GM23338 (cell line): Measurements from ENCODE around the gene ENTPD5. TPM values are rescaled to one million over a fixed set of nuclear protein-coding genes. Genes with fewer than 3 reads are reported as not detected.

Experiments used
- ATAC-seq: fragments of 200-7000 bp; cut with Tn5 transposase; 3 replicates; pipeline ENCODE4 v1.9.1; 2020
- DNase-seq: peaks from one replicate; pipeline ENCODE4 v3.0.0-alpha.2; 2015; ENCODE audit warnings: low spot score
- H2AFZ ChIP-seq: fragments of 200-600 bp; sonication (generic); 2 replicates; pipeline ENCODE4 v1.8.0; 2016; ENCODE audit warnings: antibody characterized with exemption, mild to moderate bottlenecking, moderate library complexity
- H3F3A ChIP-seq: fragments of 200-600 bp; sonication (generic); replicated peaks from 2 replicates; pipeline ENCODE4 v1.8.0; 2017; ENCODE audit warnings: antibody characterized with exemption, mixed run types, low read depth
- H3K27ac ChIP-seq: fragments of 200-600 bp; sonication (generic); 2 replicates; pipeline ENCODE4 v1.6.1; 2016; ENCODE audit warnings: low read depth
- H3K27me3 ChIP-seq: fragments of 200-600 bp; sonication (generic); 2 replicates; pipeline ENCODE4 v1.8.0; 2016; ENCODE audit warnings: mild to moderate bottlenecking, mixed run types, moderate library complexity; ENCODE audit not compliant: insufficient read depth
- H3K36me3 ChIP-seq: fragments of 200-600 bp; sonication (generic); 2 replicates; pipeline ENCODE4 v1.8.0; 2016; ENCODE audit warnings: mild to moderate bottlenecking; ENCODE audit not compliant: insufficient read depth
- H3K4me1 ChIP-seq: fragments of 200-600 bp; sonication (generic); 2 replicates; pipeline ENCODE4 v1.8.0; 2016; ENCODE audit warnings: mild to moderate bottlenecking, moderate library complexity; ENCODE audit not compliant: insufficient read depth
- H3K4me2 ChIP-seq: fragments of 200-600 bp; sonication (generic); 2 replicates; pipeline ENCODE4 v1.7.1; 2017; ENCODE audit warnings: mixed run types
- H3K4me3 ChIP-seq: fragments of 200-600 bp; sonication (generic); 2 replicates; pipeline ENCODE4 v1.6.1; 2016; ENCODE audit warnings: mixed run types
- H3K79me2 ChIP-seq: fragments of 200-600 bp; sonication (generic); replicated peaks from 2 replicates; pipeline ENCODE4 v1.8.0; 2017; ENCODE audit warnings: mild to moderate bottlenecking; ENCODE audit not compliant: insufficient read depth
- H3K9me2 ChIP-seq: fragments of 200-600 bp; sonication (generic); 2 replicates; pipeline ENCODE4 v1.8.0; 2017; ENCODE audit not compliant: insufficient read depth
- H4K20me1 ChIP-seq: fragments of 200-600 bp; sonication (generic); replicated peaks from 2 replicates; pipeline ENCODE4 v1.8.0; 2017; ENCODE audit warnings: mild to moderate bottlenecking; ENCODE audit not compliant: insufficient read depth
- H3K27ac Mint-ChIP-seq: 2 replicates; pipeline ENCODE4 v1.8.0; 2020; ENCODE audit warnings: inconsistent platforms, mild to moderate bottlenecking, moderate library complexity, mixed read lengths
- H3K27me3 Mint-ChIP-seq: 3 replicates; pipeline ENCODE4 v1.8.0; 2022; ENCODE audit warnings: low read depth, mild to moderate bottlenecking, moderate library complexity, mixed read lengths, inconsistent platforms; ENCODE audit not compliant: insufficient read depth, poor library complexity
- H3K36me3 Mint-ChIP-seq: 3 replicates; pipeline ENCODE4 v1.8.0; 2021; ENCODE audit warnings: low read depth, mild to moderate bottlenecking, inconsistent platforms, moderate library complexity, mixed read lengths
- H3K4me1 Mint-ChIP-seq: 3 replicates; pipeline ENCODE4 v1.8.0; 2020; ENCODE audit warnings: mild to moderate bottlenecking, inconsistent platforms, mixed read lengths
- H3K4me3 Mint-ChIP-seq: 3 replicates; pipeline ENCODE4 v1.8.0; 2021; ENCODE audit warnings: moderate library complexity, mild to moderate bottlenecking, inconsistent platforms, mixed read lengths
- H3K9me3 Mint-ChIP-seq: 3 replicates; pipeline ENCODE4 v1.8.0; 2020; ENCODE audit warnings: moderate library complexity, mild to moderate bottlenecking, inconsistent platforms, mixed read lengths
- CREB1 ChIP-seq: fragments of 250-450 bp; sonication (Bioruptor Pico); IDR thresholded peaks from 2 replicates; pipeline ENCODE4 v1.5.0; 2020; ENCODE audit warnings: low read depth, mild to moderate bottlenecking, moderate library complexity
- CTCF ChIP-seq, 2 experiments: fragments of 200-600 bp in 1 of 2; sonication (generic) in 1 of 2; conservative IDR thresholded peaks; 2 replicates each; pipeline versions ENCODE4 v1.5.1 to v1.6.1; 2016 to 2017; ENCODE audit warnings: antibody characterized with exemption in 2 of 2, low read depth in 2 of 2, mild to moderate bottlenecking in 2 of 2, moderate library complexity in 1 of 2
- ETS1 ChIP-seq: IDR thresholded peaks from 2 replicates; pipeline ENCODE4 v1.6.1; 2016; ENCODE audit warnings: antibody characterized with exemption
- EZH2 ChIP-seq: fragments of 200-600 bp; sonication (generic); IDR thresholded peaks from one replicate; pipeline ENCODE4 v1.8.0; 2017; ENCODE audit warnings: antibody characterized with exemption, mild to moderate bottlenecking, low read depth; ENCODE audit not compliant: unreplicated experiment
- EZH2phosphoT487 ChIP-seq: fragments of 200-600 bp; sonication (generic); IDR thresholded peaks from one replicate; pipeline ENCODE4 v1.8.1; 2018; ENCODE audit warnings: antibody characterized with exemption; ENCODE audit not compliant: unreplicated experiment
- JUNB ChIP-seq: IDR thresholded peaks from one replicate; pipeline ENCODE4 v1.6.1; 2016; ENCODE audit warnings: antibody characterized with exemption; ENCODE audit not compliant: unreplicated experiment
- NANOG ChIP-seq: IDR thresholded peaks from 2 replicates; pipeline ENCODE4 v1.6.1; 2016; ENCODE audit warnings: antibody characterized with exemption, borderline replicate concordance
- POLR2AphosphoS5 ChIP-seq: IDR thresholded peaks from 2 replicates; pipeline ENCODE4 v1.6.1; 2016; ENCODE audit warnings: antibody characterized with exemption, low read depth
- REST ChIP-seq: IDR thresholded peaks from one replicate; pipeline ENCODE4 v1.6.1; 2018; ENCODE audit warnings: antibody characterized with exemption; ENCODE audit not compliant: unreplicated experiment
- STAT1 ChIP-seq: IDR thresholded peaks from one replicate; pipeline ENCODE4 v1.6.1; 2016; ENCODE audit warnings: antibody characterized with exemption; ENCODE audit not compliant: unreplicated experiment
- ZNF114 ChIP-seq: fragments of 250-450 bp; sonication (Bioruptor Pico); IDR thresholded peaks from 2 replicates; pipeline ENCODE4 v1.5.0; 2020; ENCODE audit warnings: mild to moderate bottlenecking, moderate library complexity
- ZNF331 ChIP-seq: fragments of 250-450 bp; sonication (Bioruptor Pico); IDR thresholded peaks from 2 replicates; pipeline ENCODE4 v1.5.0; 2020; ENCODE audit warnings: low read depth, mild to moderate bottlenecking, moderate library complexity
- ZNF462 ChIP-seq: fragments of 250-450 bp; sonication (Bioruptor Pico); IDR thresholded peaks from 2 replicates; pipeline ENCODE4 v1.5.0; 2020; ENCODE audit warnings: mild to moderate bottlenecking, moderate library complexity
- polyA plus RNA-seq: library from polyadenylated mRNA; unstranded; fragments of >200 nt; fragmentation: Nextera tagmentation; extraction: Ambion mirVana; gene quantifications from 2 replicates; pipeline ENCODE4 v1.2.1, GENCODE V29; 2016
- total RNA-seq: library from RNA; depleted of rRNA; stranded (reverse); fragments of >200 nt; shearing (Covaris generic); gene quantifications from 2 replicates; pipeline ENCODE4 v1.2.3, GENCODE V29; 2014

ENTPD5 gene
- total and polyA plus RNA-seq, 2 experiments from 2014 or later = 4.6 to 5.5 TPM

- no peak for TF ChIP-seq EZH2phosphoT487
- no peak for TF ChIP-seq ETS1
- no peak for TF ChIP-seq REST
- TF ChIP-seq ZNF462 = no peak
- no peak for TF ChIP-seq EZH2
- TF ChIP-seq CREB1 (CRISPR knock-in tag) = no peak
- TF ChIP-seq CTCF (conservative IDR thresholded peaks at IDR 0.05; ENCODE audit: low read depth in 2 of 2) = no peak
- TF ChIP-seq ZNF331 (CRISPR knock-in tag) = no peak
- TF ChIP-seq ZNF114 (CRISPR knock-in tag) = no peak
- no peak for TF ChIP-seq POLR2AphosphoS5
- TF ChIP-seq JUNB = no peak
- no peak for TF ChIP-seq NANOG
- TF ChIP-seq STAT1 = no peak
- Histone ChIP-seq H3K4me3 (no peak overlapping the region), H3F3A (no peaks in the 10 kb centered on the region), H4K20me1 (no peaks in the 10 kb centered on the region; the same call in 1 of the 2 replicates), H3K36me3 (no peaks in the 10 kb centered on the region), H2AFZ (no peak overlapping the region), H3K27me3 (no peaks in the 10 kb centered on the region), H3K27ac (no peak overlapping the region), H3K9me2 (no peaks in the 10 kb centered on the region), H3K4me1 (no peaks in the 10 kb centered on the region), H3K4me2 (no peak overlapping the region), H3K79me2 (no peaks in the 10 kb centered on the region)
- Mint-ChIP-seq H3K4me1 (peaks cover 1% of the 10 kb centered on the region; the same call in 1 of the 3 replicates), H3K4me3 (no peak overlapping the region), H3K27me3 (peaks cover 2% of the 10 kb centered on the region), H3K36me3 (no peaks in the 10 kb centered on the region), H3K27ac (no peak overlapping the region), H3K9me3 (no peaks in the 10 kb centered on the region)
- DNase-seq (no peak), ATAC-seq (no peak)
Measured at GRCh38 chr14:73977896-73978295, 41.2 kb downstream of the ENTPD5 start.
